Hepatocyte (in vitro differentiated cells): Measurements from ENCODE around the gene EPHB4. TPM values are rescaled to one million over a fixed set of nuclear protein-coding genes. Genes with fewer than 3 reads are reported as not detected.

Experiments
- DNase-seq: peaks from one replicate; pipeline ENCODE4 v3.0.0-alpha.2; 2016; ENCODE audit warnings: low spot score
- H2AFZ ChIP-seq: fragments of 200-600 bp; sonication (generic); 2 replicates; pipeline ENCODE4 v1.6.0; 2016; ENCODE audit warnings: antibody characterized with exemption, mild to moderate bottlenecking
- H3K27ac ChIP-seq: fragments of 200-600 bp; sonication (generic); 2 replicates; pipeline ENCODE4 v1.5.1; 2016; ENCODE audit warnings: mild to moderate bottlenecking
- H3K27me3 ChIP-seq: fragments of 200-600 bp; sonication (generic); 2 replicates; pipeline ENCODE4 v1.6.1; 2016
- H3K36me3 ChIP-seq: fragments of 200-600 bp; sonication (generic); replicated peaks from 2 replicates; pipeline ENCODE4 v1.5.1; 2016; ENCODE audit warnings: low read depth; ENCODE audit not compliant: insufficient read depth
- H3K4me1 ChIP-seq: fragments of 200-600 bp; sonication (generic); 2 replicates; pipeline ENCODE4 v1.5.1; 2016; ENCODE audit warnings: mild to moderate bottlenecking, moderate library complexity; ENCODE audit not compliant: insufficient read depth
- H3K4me2 ChIP-seq: fragments of 200-600 bp; sonication (generic); 2 replicates; pipeline ENCODE4 v1.6.0; 2016
- H3K4me3 ChIP-seq: fragments of 200-600 bp; sonication (generic); 2 replicates; pipeline ENCODE4 v1.5.1; 2016; ENCODE audit warnings: mild to moderate bottlenecking
- H3K79me2 ChIP-seq: fragments of 200-600 bp; sonication (generic); 2 replicates; pipeline ENCODE4 v1.6.0; 2017; ENCODE audit warnings: mild to moderate bottlenecking
- H3K9me2 ChIP-seq: fragments of 200-600 bp; sonication (generic); replicated peaks from 2 replicates; pipeline ENCODE4 v1.6.0; 2017; ENCODE audit warnings: mild to moderate bottlenecking; ENCODE audit not compliant: insufficient read depth
- H3K9me3 ChIP-seq: fragments of 200-600 bp; sonication (generic); 2 replicates; pipeline ENCODE4 v1.5.1; 2016; ENCODE audit warnings: low read depth, mild to moderate bottlenecking
- H4K20me1 ChIP-seq: fragments of 200-600 bp; sonication (generic); 2 replicates; pipeline ENCODE4 v1.6.0; 2016; ENCODE audit warnings: mild to moderate bottlenecking; ENCODE audit not compliant: insufficient read depth, poor library complexity, severe bottlenecking
- CTCF ChIP-seq: fragments of 200-600 bp; sonication (generic); IDR thresholded peaks from 2 replicates; pipeline ENCODE4 v1.5.1; 2016; ENCODE audit warnings: antibody characterized with exemption, mild to moderate bottlenecking; ENCODE audit not compliant: poor library complexity
- EZH2 ChIP-seq: fragments of 200-600 bp; sonication (generic); IDR thresholded peaks from 2 replicates; pipeline ENCODE4 v1.6.1; 2016; ENCODE audit warnings: antibody characterized with exemption, mild to moderate bottlenecking, borderline replicate concordance
- EZH2phosphoT487 ChIP-seq: fragments of 200-600 bp; sonication (generic); IDR thresholded peaks from one replicate; pipeline ENCODE4 v1.6.1; 2018; ENCODE audit warnings: antibody characterized with exemption, mild to moderate bottlenecking, low read depth, moderate library complexity; ENCODE audit not compliant: unreplicated experiment, severe bottlenecking
- WGBS: methylation state at CpG from one replicate; pipeline ENCODE4 v1.1.6; 2016; ENCODE audit warnings: low lambda C conversion rate; ENCODE audit errors: missing lambda C conversion rate; 5-methylcytosine and 5-hydroxymethylcytosine counted together
- polyA plus RNA-seq: library from polyadenylated mRNA; unstranded; fragments of >200 nt; fragmentation: Nextera tagmentation; extraction: Ambion mirVana; gene quantifications from 2 replicates; pipeline ENCODE4 v1.2.1, GENCODE V29; 2016
- total RNA-seq: library from RNA; depleted of rRNA; stranded (reverse); fragments of >200 nt; gene quantifications from 2 replicates; pipeline ENCODE4 v1.2.3, GENCODE V29; 2014

EPHB4 gene
- total and polyA plus RNA-seq, 2 experiments from 2014 or later = 51.6 to 61.1 TPM

DNA sequence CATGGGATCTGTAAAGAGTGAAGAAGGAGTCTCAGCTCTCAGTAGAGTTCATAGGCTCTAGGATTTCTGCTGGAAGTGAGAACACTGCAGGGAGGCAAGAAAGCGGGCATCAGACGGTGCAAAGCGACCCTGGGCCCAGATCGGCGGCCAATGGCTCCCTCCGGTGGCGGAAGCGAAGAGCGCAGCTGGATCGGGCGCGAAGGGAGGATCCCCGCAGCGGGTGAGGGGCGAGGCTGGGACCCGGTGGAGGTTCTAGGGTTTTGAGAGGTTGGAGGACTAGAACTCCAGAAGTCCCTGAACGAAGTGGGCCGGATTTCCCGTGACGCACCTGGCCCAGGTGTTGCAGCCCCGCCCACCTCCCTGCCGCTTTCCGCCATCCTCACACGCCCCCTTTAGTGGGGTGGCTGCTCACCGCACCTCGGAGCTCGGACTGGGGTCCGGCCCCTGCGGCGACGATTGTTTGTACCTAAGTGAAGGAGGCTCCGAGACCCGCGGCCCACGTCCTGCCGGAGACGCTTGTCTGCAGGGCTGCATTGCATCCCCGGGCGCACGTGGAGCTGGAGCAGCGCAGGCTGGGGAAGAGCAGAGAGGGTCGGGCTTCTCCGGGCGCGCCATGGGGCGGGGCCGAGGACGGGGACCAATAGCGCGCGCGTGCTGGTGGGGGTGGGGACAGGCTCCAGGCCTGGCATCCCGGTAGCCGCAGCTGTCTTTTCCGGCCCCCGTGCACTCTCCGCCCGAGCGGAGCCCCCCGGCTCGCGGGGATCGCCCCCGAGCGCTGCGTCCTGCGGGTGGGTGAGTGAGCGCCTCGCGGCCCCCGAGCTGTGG, 24.9 kb upstream of the EPHB4 start, which contains the start of gene SLC12A9:
TSS of gene SLC12A9 (plus strand) at position 666 of the 825 bp plus-strand sequence. CDS start 1,485 bp downstream, outside the sequence.
- no peaks in the 10 kb centered on the region for H4K20me1 ChIP-seq
- peak within 1 kb of the TSS; percentile 97 for H3K4me2 ChIP-seq
- peak within 1 kb of the TSS; percentile 8 for H3K27ac ChIP-seq
- H3K27me3 ChIP-seq = no peaks in the 10 kb centered on the region
- TF ChIP-seq CTCF = peak; percentile 97
- no peak for TF ChIP-seq EZH2phosphoT487
- TF ChIP-seq EZH2 = no peak
- no peaks in the 10 kb centered on the region for H3K36me3 ChIP-seq
- peak within 1 kb of the TSS; percentile 96 for H3K4me3 ChIP-seq
- H3K4me1 ChIP-seq = no peaks in the 10 kb centered on the region
- WGBS = 1% methylated on average over 42 of the region's 71 CpGs
- no peaks in the 10 kb centered on the region for H3K9me3 ChIP-seq
- peak; percentile 95 for DNase-seq
- no peaks in the 10 kb centered on the region for H3K9me2 ChIP-seq
- H3K79me2 ChIP-seq = peaks cover 18% of the 10 kb centered on the region
- H2AFZ ChIP-seq = peak within 1 kb of the TSS; percentile 88

DNA sequence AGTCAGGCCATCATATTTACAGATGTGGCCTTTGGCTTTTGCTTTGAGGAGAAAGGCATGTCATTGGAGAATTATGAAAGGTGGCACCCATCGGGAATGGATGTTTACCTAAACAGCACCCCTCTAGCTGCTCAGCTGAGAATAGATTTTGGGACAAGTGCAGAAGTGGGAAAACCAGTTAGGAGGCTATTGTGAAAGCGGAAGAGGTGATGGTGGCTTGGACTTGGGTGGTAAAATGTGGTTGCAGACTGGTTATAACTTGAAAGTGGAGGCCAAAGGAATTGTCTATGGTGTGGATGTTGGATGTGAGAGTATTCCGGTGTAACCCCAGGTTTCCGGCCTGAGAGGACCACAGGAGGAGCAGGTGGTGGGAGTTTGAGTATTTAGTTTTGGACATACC, 20.0 kb upstream of the EPHB4 start:
- no peak for TF ChIP-seq EZH2
- no peak for TF ChIP-seq CTCF
- TF ChIP-seq EZH2phosphoT487 = no peak
- DNase-seq = no peak
- Histone ChIP-seq H3K79me2 (no peaks in the 10 kb centered on the region), H3K27ac (no peak overlapping the region), H3K9me3 (no peaks in the 10 kb centered on the region), H3K4me1 (no peaks in the 10 kb centered on the region), H3K27me3 (no peaks in the 10 kb centered on the region), H4K20me1 (no peaks in the 10 kb centered on the region), H2AFZ (no peak overlapping the region), H3K9me2 (no peaks in the 10 kb centered on the region), H3K4me3 (no peak overlapping the region), H3K4me2 (no peak overlapping the region), H3K36me3 (no peaks in the 10 kb centered on the region)
- WGBS = 99% methylated on average over 4 of the region's 4 CpGs

- Histone ChIP-seq H3K79me2 (no peaks in the 10 kb centered on the region), H3K4me3 (no peak overlapping the region)
Measured at GRCh38 chr7:100840470-100841100, 13.3 kb upstream of the EPHB4 start.

More at GRCh38 chr7:100840470-100841100, 13.3 kb upstream of the EPHB4 start:
- H3K4me2 ChIP-seq = peak overlapping the region; percentile 47
- H3K9me3 ChIP-seq = no peaks in the 10 kb centered on the region
- H2AFZ ChIP-seq = peak overlapping the region; percentile 68
- H3K27ac ChIP-seq = peak overlapping the region; percentile 31
- no peaks in the 10 kb centered on the region for H3K36me3 ChIP-seq
- no peaks in the 10 kb centered on the region for H4K20me1 ChIP-seq
- peaks cover 13% of the 10 kb centered on the region for H3K4me1 ChIP-seq
- TF ChIP-seq EZH2phosphoT487 (no peak), EZH2 (no peak), CTCF (no peak)
- no peak for DNase-seq
- H3K27me3 ChIP-seq = no peaks in the 10 kb centered on the region
- 41% methylated on average over 8 of the region's 8 CpGs for WGBS
- no peaks in the 10 kb centered on the region for H3K9me2 ChIP-seq
